ENCODE data around the gene GPBP1. TPM values are rescaled to one million over a fixed set of nuclear protein-coding genes. Genes with fewer than 3 reads are reported as not detected.
"Not testable (repeated sequence)": the region's sequence is repeated elsewhere in the genome, so short reads cannot be mapped to it uniquely, and the experiment has no call there.

Gene GPBP1
- total RNA-seq, 2 donors from 2014 or later: 135 to 136 TPM

DNA sequence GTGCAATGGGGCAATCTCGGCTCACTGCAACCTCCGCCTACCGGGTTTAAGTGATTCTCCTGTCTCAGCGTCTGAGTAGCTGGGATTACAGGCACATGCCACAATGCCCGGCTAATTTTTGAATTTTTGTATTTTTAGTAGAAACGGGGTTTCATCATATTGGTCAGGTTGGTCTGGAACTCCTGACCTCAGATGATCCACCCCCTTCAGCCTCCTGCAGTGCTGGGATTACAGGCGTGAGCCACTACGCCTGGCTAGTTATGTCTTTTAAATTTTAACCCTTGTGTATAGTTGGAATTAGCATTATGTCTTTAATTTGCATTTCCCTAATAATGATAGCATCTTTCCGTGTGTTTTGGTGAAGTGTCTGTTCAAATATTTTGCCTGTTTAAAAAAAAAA lies 11.5 kb downstream of the GPBP1 start:
- Mint-ChIP-seq H3K4me1 (peaks cover 62% of the 10 kb centered on the region), H3K27me3 (no peaks in the 10 kb centered on the region), H3K36me3 (ENCODE audit: low read depth) (peaks cover 4% of the 10 kb centered on the region), H3K27ac (peak overlapping the region; percentile 60), H3K4me3 (peak overlapping the region; percentile 53)
- ATAC-seq: no peak
- no peaks in the 10 kb centered on the region for H3K9me3 ChIP-seq (ENCODE audit: control insufficient read depth, low read length, poor library complexity, severe bottlenecking)
- no peak for DNase-seq

DNA sequence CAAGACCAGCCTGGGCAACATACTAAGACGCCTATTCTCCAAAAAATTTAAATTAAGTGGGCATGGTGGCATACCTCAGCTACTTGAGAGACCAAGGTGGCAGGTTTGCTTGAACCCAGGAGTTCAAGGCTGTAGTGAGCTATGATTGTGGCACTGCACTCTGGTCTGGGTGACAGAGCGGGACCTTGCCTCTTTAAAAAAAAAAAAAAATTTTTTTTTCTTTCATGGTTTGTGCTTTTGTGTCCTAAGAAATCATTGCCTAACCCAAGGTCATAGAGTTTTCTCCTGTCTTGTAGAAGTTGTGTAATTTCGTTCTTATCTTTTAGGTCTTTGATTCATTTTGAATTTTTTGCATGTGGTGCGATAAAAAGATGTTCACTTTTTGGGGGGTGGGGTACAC lies 12.3 kb downstream of the GPBP1 start:
- peak overlapping the region; percentile 78 for H3K4me3 Mint-ChIP-seq
- H3K27ac Mint-ChIP-seq: no peak overlapping the region
- DNase-seq: no peak
- peaks cover 2% of the 10 kb centered on the region for H3K36me3 Mint-ChIP-seq (ENCODE audit: low read depth)
- H3K27me3 Mint-ChIP-seq: no peaks in the 10 kb centered on the region
- peaks cover 60% of the 10 kb centered on the region for H3K4me1 Mint-ChIP-seq
- H3K9me3 ChIP-seq (ENCODE audit: control insufficient read depth, low read length, poor library complexity, severe bottlenecking): no peaks in the 10 kb centered on the region
- ATAC-seq: no peak

DNA sequence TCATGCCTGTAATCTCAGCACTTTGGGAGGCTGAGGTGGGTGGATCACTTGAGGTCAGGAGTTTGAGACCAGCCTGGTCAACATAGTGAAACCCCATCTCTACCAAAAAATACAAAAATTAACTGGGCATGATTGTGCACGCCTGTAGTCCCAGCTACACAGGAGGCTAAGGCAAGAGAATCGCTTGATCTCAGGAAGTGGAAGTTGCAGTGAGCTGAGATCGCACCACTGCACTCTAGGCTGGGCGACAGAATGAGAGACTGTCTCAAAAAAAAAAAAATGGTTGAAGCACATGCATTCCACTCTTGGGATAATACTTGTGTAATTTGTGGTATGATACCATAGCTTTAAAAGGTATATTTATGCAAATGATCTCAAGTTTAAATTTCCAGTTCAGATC lies 14.1 kb downstream of the GPBP1 start:
- not testable (repeated sequence) for DNase-seq; H3K27me3 Mint-ChIP-seq; H3K36me3 Mint-ChIP-seq (ENCODE audit: low read depth); H3K9me3 ChIP-seq (ENCODE audit: control insufficient read depth, low read length, poor library complexity, severe bottlenecking)
- Mint-ChIP-seq H3K4me3 (peak overlapping the region; percentile 84), H3K4me1 (peaks cover 68% of the 10 kb centered on the region), H3K27ac (peak overlapping the region; percentile 84)
- ATAC-seq: peak; percentile 70

DNA sequence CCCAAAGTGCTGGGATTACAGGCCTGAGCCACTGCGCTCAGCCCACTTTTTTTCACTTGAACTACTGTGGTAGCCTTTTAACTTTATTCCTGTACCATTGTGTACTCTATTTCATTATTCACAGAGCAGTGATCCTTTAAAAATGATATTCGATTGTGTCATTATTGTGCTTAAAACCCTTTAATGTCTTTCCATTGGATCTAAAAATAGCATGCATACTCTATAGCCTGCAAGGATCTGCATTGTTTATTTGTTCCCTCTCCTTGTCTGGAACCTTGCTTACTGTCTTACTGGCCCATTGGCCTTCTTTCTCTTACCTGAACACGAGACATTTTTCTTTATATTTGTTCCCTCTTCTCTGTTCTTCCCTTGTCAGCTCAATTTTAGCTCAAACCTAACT lies 15.7 kb downstream of the GPBP1 start:
- Mint-ChIP-seq H3K27ac (peak overlapping the region; percentile 59), H3K27me3 (no peaks in the 10 kb centered on the region), H3K4me3 (peak overlapping the region; percentile 79), H3K36me3 (ENCODE audit: low read depth) (peaks cover 8% of the 10 kb centered on the region), H3K4me1 (peaks cover 71% of the 10 kb centered on the region)
- no peaks in the 10 kb centered on the region for H3K9me3 ChIP-seq (ENCODE audit: control insufficient read depth, low read length, poor library complexity, severe bottlenecking)
- ATAC-seq (no peak), DNase-seq (no peak)

DNA sequence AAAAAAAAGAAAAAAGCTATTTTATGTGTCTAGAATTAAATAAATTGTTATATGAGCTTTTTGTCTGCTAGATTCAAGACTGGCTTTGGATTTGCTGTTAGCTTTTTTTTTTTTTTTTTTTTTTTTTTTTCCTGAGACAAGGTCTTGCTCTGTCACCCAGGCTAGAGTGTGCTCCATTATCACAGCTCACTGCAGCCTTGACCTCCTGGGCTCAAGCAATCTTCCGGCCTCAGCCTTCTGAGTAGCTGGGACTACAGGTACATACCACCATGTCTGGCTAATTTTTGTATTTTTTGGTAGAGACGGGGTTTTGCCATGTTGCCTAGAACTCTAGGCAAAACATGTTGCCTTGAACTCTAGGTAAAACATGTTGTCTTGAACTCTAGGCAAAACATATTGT lies 16.7 kb downstream of the GPBP1 start:
- H3K4me3 Mint-ChIP-seq: no peak overlapping the region
- no peaks in the 10 kb centered on the region for H3K27me3 Mint-ChIP-seq
- peak overlapping the region; percentile 11 for H3K27ac Mint-ChIP-seq
- DNase-seq (no peak), ATAC-seq (no peak)
- H3K9me3 ChIP-seq (ENCODE audit: control insufficient read depth, low read length, poor library complexity, severe bottlenecking): no peaks in the 10 kb centered on the region
- H3K4me1 Mint-ChIP-seq: peaks cover 71% of the 10 kb centered on the region
- H3K36me3 Mint-ChIP-seq (ENCODE audit: low read depth): peaks cover 8% of the 10 kb centered on the region

DNA sequence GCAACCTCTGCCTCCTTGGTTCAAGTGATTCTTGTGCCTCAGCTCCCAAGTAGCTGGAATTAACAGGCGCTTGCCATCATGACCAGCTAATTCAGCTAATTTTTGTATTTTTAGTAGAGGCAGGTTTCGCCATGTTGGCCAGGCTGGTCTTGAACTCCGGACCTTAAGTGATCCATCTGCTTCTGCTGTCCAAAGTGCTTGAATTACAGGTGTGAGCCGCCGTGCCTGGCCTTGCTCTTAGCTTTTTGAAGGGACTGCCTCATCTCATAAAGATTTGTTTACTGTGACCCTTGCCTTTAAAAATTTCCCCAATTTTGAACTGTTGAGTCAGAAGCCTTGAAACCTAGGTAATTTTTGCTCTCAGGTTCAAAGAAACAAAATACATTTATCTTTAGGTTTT lies 17.3 kb downstream of the GPBP1 start:
- peaks cover 67% of the 10 kb centered on the region for H3K4me1 Mint-ChIP-seq

DNA sequence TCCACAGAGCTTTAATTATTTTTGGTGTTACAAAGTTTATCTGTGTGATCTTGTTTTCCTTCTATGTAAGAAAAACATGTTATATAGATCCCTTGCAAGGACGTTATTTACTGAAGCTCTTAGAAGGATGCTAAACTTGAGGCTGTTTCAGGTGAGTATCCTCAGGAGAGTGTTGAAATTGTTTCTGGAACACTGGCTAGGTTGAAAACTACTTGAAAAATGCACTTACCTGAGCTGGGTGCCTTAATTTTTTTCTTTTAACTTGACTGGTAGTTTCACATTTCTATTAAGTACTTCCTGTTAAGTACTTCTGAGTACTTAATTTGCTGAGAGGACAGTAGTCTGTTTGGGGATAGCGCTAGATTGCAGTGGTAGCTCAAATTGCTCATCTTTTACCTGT lies 18.1 kb downstream of the GPBP1 start:
- H3K4me3 Mint-ChIP-seq: no peak overlapping the region

More for the DNA sequence above, 17.3 kb downstream of the GPBP1 start:
- DNase-seq (no peak), ATAC-seq (no peak)
- H3K27me3 Mint-ChIP-seq: no peaks in the 10 kb centered on the region
- no peaks in the 10 kb centered on the region for H3K9me3 ChIP-seq (ENCODE audit: control insufficient read depth, low read length, poor library complexity, severe bottlenecking)
- H3K36me3 Mint-ChIP-seq (ENCODE audit: low read depth): peaks cover 8% of the 10 kb centered on the region
- no peak overlapping the region for H3K4me3 Mint-ChIP-seq
- H3K27ac Mint-ChIP-seq: peak overlapping the region; percentile 11

DNA sequence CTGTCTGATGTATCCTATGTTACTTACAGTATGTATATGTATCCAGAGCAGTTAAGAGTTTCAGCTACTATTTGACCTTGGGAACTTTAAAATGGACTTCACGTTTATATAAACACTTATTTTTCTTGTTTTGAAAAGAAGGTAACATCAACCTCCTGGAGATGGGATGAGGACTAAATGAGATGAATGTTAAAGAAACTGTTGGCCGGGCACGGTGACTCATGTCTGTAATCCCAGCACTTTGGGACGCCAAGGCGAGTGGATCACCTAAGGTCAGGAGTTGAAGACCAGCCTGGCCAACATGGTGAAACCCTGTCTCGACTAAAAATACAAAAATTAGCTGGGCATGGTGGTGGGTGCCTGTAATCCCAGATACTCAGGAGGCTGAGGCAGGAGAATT lies 19.0 kb downstream of the GPBP1 start:
- not testable (repeated sequence) for ATAC-seq; H3K9me3 ChIP-seq (ENCODE audit: control insufficient read depth, low read length, poor library complexity, severe bottlenecking); H3K36me3 Mint-ChIP-seq (ENCODE audit: low read depth); H3K27me3 Mint-ChIP-seq; DNase-seq
- Mint-ChIP-seq H3K27ac (peak overlapping the region; percentile 81), H3K4me3 (peak overlapping the region; percentile 63), H3K4me1 (peaks cover 56% of the 10 kb centered on the region)

More for the DNA sequence above, 18.1 kb downstream of the GPBP1 start:
- peak overlapping the region; percentile 81 for H3K27ac Mint-ChIP-seq
- H3K9me3 ChIP-seq (ENCODE audit: control insufficient read depth, low read length, poor library complexity, severe bottlenecking): no peaks in the 10 kb centered on the region
- ATAC-seq (no peak), DNase-seq (no peak)
- H3K4me1 Mint-ChIP-seq: peaks cover 61% of the 10 kb centered on the region
- no peaks in the 10 kb centered on the region for H3K27me3 Mint-ChIP-seq
- H3K36me3 Mint-ChIP-seq (ENCODE audit: low read depth): peaks cover 8% of the 10 kb centered on the region

DNA sequence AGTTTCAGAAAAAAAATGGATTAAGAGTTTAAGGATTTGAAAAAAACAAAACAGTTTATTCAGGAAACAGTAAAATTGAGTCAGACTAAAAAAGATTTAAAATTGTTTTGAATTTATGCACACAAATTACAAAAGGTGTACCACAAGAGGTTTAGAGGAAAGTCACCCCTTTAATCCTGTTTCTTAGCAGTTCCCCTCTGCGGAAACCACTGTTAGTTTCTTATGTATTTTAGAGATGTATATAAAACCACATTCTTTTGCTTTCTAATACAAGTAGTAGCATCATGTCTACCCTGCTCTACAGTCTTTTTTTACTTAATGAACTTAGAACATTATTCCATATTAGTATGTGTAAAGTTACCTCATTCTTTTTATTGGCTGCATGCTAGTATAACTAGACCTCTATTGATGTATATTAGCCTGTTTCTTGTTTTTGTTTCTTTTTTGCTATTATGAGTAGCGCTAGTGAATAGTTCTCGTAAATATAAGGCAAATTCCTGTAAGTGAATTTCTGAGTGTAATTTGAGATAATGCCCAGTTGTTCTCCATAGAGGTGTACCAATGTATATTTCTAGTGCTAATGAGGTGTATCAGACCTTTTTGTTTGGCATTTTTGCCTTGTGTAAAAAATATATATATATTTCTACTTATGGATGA lies 20.0 kb downstream of the GPBP1 start:
- no peak for DNase-seq
- Mint-ChIP-seq H3K36me3 (ENCODE audit: low read depth) (peaks cover 6% of the 10 kb centered on the region), H3K4me1 (peaks cover 51% of the 10 kb centered on the region), H3K27me3 (no peaks in the 10 kb centered on the region), H3K4me3 (peak overlapping the region; percentile 63), H3K27ac (peak overlapping the region; percentile 81)
- peak; percentile 71 for ATAC-seq
- H3K9me3 ChIP-seq (ENCODE audit: control insufficient read depth, low read length, poor library complexity, severe bottlenecking): no peaks in the 10 kb centered on the region

DNA sequence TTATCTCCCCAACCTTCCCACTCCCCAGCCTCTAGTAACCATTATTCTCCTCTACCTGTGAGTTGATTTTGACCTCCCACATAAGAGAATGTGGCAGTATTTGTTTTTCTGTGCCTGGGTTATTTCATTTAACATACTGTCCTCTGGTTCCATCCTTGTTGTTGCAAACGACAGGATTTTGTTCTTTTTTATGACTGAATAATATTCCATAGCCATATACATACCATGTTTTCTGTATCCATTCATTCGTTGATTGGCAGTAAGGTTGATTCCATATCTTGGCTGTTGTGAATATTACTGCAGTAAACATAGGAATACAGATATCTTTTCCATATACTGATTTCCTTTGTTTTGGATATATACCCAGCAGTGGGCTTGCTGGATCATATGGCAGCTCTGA lies 20.8 kb downstream of the GPBP1 start:
- Mint-ChIP-seq H3K27me3 (no peaks in the 10 kb centered on the region), H3K36me3 (ENCODE audit: low read depth) (peaks cover 6% of the 10 kb centered on the region), H3K27ac (peak overlapping the region; percentile 30), H3K4me3 (no peak overlapping the region), H3K4me1 (peaks cover 50% of the 10 kb centered on the region)
- no peaks in the 10 kb centered on the region for H3K9me3 ChIP-seq (ENCODE audit: control insufficient read depth, low read length, poor library complexity, severe bottlenecking)
- ATAC-seq (no peak), DNase-seq (no peak)

DNA sequence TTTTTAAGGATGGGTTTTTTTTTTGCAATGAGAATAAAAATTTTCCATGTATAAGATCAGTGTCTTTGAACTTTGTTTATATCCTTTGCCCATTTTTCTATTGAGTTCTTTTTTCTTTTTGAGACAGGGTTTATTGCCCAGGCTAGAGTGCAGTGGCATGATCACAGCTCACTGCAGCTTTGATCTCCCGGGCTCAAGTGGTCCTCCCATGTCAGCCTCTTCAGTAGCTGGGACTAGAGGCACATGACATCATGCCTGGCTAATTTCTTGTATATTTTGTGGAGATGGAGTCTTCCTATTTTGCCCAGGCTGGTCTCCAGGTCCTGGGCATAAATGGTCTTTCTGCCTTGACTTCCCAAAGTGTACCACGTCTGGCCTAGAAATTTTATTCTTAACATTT lies 21.2 kb downstream of the GPBP1 start:
- ATAC-seq: no peak
- peaks cover 49% of the 10 kb centered on the region for H3K4me1 Mint-ChIP-seq
- no peak overlapping the region for H3K4me3 Mint-ChIP-seq
- no peaks in the 10 kb centered on the region for H3K27me3 Mint-ChIP-seq
- no peaks in the 10 kb centered on the region for H3K9me3 ChIP-seq (ENCODE audit: control insufficient read depth, low read length, poor library complexity, severe bottlenecking)
- no peak for DNase-seq
- H3K36me3 Mint-ChIP-seq (ENCODE audit: low read depth): peaks cover 6% of the 10 kb centered on the region
- H3K27ac Mint-ChIP-seq: peak overlapping the region; percentile 30

DNA sequence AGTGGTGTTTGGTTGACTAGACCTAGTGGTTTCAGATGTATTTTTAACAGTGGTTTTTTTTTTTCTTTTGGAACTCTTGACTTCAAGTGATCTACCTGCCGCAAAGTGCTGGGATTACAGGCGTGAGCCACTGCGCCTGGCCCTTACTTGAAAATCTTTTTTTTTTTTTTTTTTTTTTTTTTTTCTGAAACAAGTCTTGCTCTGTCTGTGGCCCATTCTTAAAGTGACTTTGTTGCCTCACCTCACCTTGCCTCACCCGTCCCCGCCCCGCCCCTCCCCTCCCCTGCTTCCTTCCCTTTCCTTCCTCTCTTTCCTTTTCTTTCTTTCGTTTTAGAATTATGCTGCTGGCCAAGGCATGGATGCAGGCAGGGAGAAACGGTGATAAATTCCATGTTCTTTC lies 26.0 kb downstream of the GPBP1 start:
- Mint-ChIP-seq H3K36me3 (ENCODE audit: low read depth) (no peaks in the 10 kb centered on the region), H3K27me3 (no peaks in the 10 kb centered on the region), H3K4me3 (peak overlapping the region; percentile 64), H3K4me1 (peaks cover 39% of the 10 kb centered on the region), H3K27ac (peak overlapping the region; percentile 61)
- no peaks in the 10 kb centered on the region for H3K9me3 ChIP-seq (ENCODE audit: control insufficient read depth, low read length, poor library complexity, severe bottlenecking)
- peak; percentile 33 for ATAC-seq
- no peak for DNase-seq

DNA sequence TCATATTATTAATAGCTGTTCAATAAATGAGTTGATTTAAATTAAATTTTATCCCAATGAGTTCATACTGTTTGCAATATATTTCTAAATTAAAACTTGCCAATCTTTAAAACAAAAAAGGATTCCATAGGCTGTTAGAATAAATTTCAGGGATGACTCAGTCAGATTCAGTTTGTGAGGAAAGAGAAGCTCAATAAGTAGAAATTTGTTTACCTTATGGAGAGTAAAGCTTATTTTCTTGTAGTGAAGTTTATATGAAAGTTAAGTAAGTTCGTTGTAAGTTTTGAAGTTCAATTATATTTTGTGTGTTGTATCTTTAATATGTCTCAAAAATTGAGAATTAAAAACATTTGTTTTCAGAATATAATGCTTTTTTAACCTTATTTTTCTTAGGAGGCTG lies 29.0 kb downstream of the GPBP1 start:
- ATAC-seq (no peak), DNase-seq (no peak)
- H3K27ac Mint-ChIP-seq: peak overlapping the region; percentile 90
- no peak overlapping the region for H3K4me3 Mint-ChIP-seq
- H3K4me1 Mint-ChIP-seq: peaks cover 42% of the 10 kb centered on the region
- H3K27me3 Mint-ChIP-seq: no peaks in the 10 kb centered on the region
- H3K36me3 Mint-ChIP-seq (ENCODE audit: low read depth): peaks cover 2% of the 10 kb centered on the region
- H3K9me3 ChIP-seq (ENCODE audit: control insufficient read depth, low read length, poor library complexity, severe bottlenecking): no peaks in the 10 kb centered on the region

DNA sequence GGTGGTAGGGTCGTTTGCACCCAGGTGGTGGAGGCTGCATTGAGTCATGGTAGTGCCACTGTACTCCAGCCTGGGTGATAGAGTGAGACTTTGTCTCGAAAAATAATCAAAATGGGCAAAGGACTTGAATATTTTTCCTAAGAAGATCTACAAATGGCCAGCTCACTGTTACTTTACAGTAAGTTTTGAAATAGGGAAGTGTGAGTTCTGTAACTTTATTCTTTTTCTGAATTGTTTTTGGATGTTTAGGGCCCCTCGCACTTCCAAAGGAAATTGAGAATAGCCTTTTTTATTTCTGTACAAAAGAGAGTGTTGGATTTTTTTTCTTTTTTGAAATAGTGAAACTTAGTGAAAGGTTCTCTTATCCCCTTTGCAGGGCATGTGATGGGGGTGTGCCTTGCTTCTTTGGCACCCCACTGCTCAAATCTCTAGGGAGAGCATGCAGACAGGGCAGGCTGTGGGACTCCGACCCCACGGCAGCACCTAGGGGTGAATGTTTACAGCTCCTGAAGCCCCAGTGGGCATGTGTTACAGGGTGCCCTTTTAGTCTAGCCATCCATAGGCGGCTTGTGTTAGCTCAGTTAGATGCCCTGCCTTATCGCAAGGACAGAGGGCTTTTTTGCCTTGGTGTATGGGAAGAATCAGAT lies 33.3 kb downstream of the GPBP1 start:
- DNase-seq (no peak), ATAC-seq (no peak)
- Mint-ChIP-seq H3K36me3 (ENCODE audit: low read depth) (peaks cover 2% of the 10 kb centered on the region), H3K4me3 (no peak overlapping the region), H3K27ac (peak overlapping the region; percentile 85), H3K4me1 (peaks cover 47% of the 10 kb centered on the region), H3K27me3 (no peaks in the 10 kb centered on the region)
- H3K9me3 ChIP-seq (ENCODE audit: control insufficient read depth, low read length, poor library complexity, severe bottlenecking): no peaks in the 10 kb centered on the region

All from T-helper 17 cell (primary cell).